ENCODE measurements around the gene LATS2. TPM values are rescaled to one million over a fixed set of nuclear protein-coding genes. Genes with fewer than 3 reads are reported as not detected.
"Not testable (repeated sequence)": the region's sequence is repeated elsewhere in the genome, so short reads cannot be mapped to it uniquely, and the experiment has no call there.

Gene LATS2
- total RNA-seq, 1 donor from 2014 or later: 22.5 TPM

GRCh38 chr13:20987599-20987998 lies 73.8 kb downstream of the LATS2 start:
- DNase-seq: no peak
- intact Hi-C loops (cut with DNase I): no loop called here
- no peak for ATAC-seq (ENCODE audit: poor library complexity)

DNA sequence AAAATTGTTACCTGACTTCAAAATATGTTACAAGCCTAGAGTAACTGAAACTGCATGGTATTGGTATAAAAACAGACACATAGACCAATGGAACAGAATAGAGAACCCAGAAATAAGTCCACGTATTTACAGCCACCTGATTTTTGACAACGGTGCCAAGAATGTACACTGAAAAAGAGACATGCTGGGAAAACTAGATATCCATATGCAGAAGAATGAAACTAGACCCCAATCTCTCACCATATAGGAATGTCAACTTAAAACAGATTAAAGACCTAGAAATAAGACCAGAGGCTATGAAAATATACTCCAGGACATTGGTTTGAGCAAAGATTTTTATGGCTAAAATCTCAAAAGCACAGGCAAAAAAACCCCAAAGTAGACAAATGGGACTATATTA lies 76.5 kb downstream of the LATS2 start:
- ATAC-seq (ENCODE audit: poor library complexity) (no peak), DNase-seq (no peak)
- intact Hi-C loops (cut with DNase I): no loop called here

GRCh38 chr13:20983386-20983785 lies 78.0 kb downstream of the LATS2 start:
- ATAC-seq (ENCODE audit: poor library complexity) (no peak), DNase-seq (no peak)
- intact Hi-C loops (cut with DNase I): no loop called here

- peak; percentile 79 for ATAC-seq (ENCODE audit: poor library complexity)
- intact Hi-C loops (cut with DNase I): no loop called here
- no peak for DNase-seq
Observed at GRCh38 chr13:20981370-20982095, 79.9 kb downstream of the LATS2 start.

- intact Hi-C loops (cut with DNase I): no loop called here
- no peak for ATAC-seq (ENCODE audit: poor library complexity)
- no peak for DNase-seq
Observed at GRCh38 chr13:20980899-20981298, 80.5 kb downstream of the LATS2 start.

DNA sequence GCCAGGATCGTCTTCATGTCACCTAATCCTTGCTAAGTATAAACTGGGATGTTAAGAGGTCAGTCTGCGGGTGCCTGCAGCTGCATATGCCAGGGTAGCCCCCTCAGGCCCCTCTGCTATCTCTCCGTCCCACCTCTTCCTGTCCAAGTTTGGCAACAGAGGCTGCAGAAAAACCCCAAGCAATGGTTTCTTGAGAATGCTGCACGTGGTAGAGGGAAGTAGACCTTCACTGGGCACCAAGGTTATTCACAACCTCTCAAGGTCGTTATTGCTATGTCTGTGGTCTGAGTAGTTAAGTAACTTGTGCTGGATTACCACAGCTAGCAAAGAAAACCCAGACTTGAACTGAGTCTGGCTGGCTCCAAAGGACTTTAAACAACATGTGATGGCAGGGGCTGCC lies 81.0 kb downstream of the LATS2 start:
- intact Hi-C loops (cut with DNase I): no loop called here
- no peak for DNase-seq
- ATAC-seq (ENCODE audit: poor library complexity): no peak

DNA sequence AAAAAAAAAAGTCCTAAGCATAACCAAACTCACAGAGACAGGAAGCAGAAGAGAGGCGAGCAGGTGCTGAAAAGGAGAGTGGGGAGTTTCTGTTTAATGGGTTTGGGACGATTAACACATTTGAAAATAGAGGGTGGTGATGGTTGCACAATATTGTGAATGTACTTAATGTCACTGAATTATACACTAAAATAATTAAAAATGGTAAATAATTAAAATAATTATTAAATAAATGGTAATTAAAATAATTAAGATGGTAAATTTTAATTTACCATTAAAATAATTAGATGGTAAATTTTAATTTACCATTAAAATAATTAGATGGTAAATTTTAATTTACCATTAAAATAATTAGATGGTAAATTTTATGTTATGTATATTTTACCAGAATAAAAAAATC lies 84.0 kb downstream of the LATS2 start:
- ATAC-seq (ENCODE audit: poor library complexity): no peak
- no peak for DNase-seq
- intact Hi-C loops (cut with DNase I): no loop called here

DNA sequence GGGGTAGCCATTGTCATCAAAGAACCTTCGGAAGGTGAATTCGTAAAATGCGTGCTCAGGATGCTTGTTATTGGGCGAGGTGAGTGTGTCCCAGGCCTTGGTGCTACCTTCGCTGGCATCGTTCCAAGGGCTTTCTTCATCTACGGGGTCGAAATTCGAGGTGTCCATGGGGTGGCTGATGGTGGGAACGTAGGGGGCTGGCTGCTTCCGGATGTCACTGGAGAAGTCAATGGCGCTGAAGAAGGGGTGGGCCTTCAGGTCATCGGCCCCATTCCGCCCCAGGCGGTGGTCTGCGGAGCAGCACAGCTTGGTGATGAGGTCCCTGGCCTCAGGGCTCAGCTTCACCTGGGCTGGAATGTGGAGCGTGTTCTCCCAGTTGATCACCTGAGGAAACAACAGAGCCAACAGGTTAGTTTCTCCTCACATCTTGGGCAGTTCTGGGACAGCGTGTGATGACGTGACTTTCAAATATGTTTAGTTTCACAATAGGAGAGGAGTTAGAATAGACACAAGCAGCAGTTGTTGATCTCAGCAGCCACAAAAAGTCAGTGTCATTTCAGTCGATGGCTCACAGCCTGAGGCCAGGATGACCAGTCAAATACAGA lies 86.3 kb downstream of the LATS2 start:
- ATAC-seq (ENCODE audit: poor library complexity) (no peak), DNase-seq (no peak)
- intact Hi-C loops (cut with DNase I): no loop called here

DNA sequence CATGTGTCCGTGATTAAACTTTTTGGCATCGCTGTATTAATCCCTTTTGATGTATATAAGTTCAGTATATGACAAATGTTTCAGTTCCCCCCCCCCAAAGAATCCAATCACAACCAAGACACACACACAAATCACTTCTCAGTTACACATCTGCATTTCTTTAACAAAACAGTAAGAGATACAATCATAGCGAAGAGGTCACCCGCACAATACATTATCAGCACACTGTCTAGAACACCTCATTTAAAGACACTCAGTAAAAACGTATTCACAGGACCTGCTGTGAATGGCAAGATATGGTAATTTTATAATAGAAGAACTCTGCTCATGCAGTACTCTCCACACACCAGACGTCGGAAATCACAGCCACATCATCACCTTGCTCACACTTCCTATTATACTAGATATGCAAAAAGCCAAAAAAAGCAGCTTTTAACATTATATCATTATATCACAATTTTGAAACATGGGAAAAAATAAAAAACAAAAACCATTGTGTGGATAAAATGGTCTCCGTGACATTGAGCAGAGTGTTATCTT lies 87.4 kb downstream of the LATS2 start:
- DNase-seq (no peak), ATAC-seq (ENCODE audit: poor library complexity) (no peak)
- intact Hi-C loops (cut with DNase I): no loop called here

DNA sequence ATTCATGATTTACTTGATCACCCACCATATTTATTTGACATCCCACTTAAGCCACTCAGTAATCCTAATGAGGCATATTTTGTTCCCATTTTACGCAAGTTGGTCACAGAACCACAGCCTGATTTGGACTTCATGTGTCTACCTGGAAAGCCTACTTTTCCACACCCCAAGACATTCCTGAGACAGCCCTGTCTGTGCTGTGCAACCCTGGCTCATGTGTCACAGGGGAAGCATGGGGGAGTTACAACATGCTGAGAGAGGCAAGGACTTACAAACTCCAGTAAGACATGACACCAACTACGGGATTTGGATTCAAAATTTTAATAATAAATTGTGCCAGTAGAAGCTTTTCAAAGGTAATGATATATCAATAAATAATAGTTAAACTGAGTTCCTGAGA lies 88.7 kb downstream of the LATS2 start:
- intact Hi-C loops (cut with DNase I): no loop called here
- DNase-seq: no peak
- no peak for ATAC-seq (ENCODE audit: poor library complexity)

DNA sequence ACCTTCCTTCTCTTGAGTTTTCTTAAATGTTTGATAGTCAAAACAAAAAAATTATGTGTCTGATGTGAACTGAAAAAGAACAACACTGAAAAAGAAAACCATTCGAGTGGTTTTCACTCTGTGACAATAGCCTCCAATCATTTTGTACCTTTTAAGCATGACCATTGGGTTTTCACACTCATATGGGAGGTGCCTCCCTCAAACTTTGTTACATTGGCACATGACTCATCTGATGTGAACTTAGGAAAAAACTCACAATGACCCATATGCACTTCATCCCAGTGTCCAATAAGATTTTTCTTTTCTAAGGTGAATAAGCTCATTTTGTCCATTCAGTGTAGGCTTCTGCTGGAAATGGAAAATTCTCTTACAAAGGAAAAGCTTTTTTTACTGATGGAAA lies 92.2 kb downstream of the LATS2 start:
- DNase-seq (no peak), ATAC-seq (ENCODE audit: poor library complexity) (no peak)
- intact Hi-C loops (cut with DNase I): no loop called here

DNA sequence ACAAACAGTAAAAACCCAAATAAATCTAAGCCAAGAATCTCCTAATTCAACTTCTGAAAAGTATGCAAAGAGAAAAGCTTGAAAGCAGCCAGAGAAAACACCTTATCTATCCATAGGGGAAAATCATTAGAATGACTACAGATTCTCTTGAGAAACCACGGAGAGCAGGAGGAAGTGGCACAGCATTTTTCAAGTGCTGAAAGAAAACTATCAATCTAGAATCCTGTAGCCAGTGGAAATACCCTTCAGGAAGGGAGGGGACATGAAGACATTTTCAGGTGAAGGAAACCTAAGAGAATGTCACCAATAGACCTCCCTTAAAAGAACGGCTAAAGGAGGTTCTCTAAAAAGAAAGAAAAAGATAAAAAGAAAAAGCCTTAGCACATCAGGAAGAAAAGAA lies 92.6 kb downstream of the LATS2 start:
- intact Hi-C loops (cut with DNase I): no loop called here
- no peak for DNase-seq
- ATAC-seq (ENCODE audit: poor library complexity): no peak

DNA sequence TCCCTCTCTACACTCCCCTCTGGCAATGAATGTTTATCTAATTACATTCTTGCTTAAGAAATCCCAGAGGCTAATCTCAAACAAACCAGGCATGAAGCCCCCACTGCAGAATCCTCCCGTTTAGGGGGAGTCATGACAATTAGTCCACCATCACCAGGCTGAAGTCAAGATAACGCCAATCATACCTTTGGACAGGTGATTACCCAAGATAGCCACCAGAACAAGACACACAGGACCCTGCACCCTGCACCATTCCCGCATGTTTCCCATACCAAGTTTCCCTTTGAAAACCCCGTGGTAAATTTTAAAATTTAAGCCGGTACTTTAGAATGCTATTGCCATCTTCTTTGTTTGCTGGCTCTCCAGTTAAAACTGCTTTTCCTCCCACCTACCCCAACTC lies 94.0 kb downstream of the LATS2 start:
- ATAC-seq (ENCODE audit: poor library complexity) (no peak), DNase-seq (no peak)
- intact Hi-C loops (cut with DNase I): no loop called here

GRCh38 chr13:20964904-20965303 lies 96.5 kb downstream of the LATS2 start:
- intact Hi-C loops (cut with DNase I): no loop called here
- ATAC-seq (ENCODE audit: poor library complexity) (no peak), DNase-seq (no peak)

GRCh38 chr13:20961663-20962062 lies 99.7 kb downstream of the LATS2 start:
- intact Hi-C loops (cut with DNase I); DNase-seq; ATAC-seq (ENCODE audit: poor library complexity): not testable (repeated sequence)

- no peak for DNase-seq
- intact Hi-C loops (cut with DNase I): no loop called here
- peak; percentile 61 for ATAC-seq (ENCODE audit: poor library complexity)
Observed at GRCh38 chr13:20960663-20961309, 100.6 kb downstream of the LATS2 start.

DNA sequence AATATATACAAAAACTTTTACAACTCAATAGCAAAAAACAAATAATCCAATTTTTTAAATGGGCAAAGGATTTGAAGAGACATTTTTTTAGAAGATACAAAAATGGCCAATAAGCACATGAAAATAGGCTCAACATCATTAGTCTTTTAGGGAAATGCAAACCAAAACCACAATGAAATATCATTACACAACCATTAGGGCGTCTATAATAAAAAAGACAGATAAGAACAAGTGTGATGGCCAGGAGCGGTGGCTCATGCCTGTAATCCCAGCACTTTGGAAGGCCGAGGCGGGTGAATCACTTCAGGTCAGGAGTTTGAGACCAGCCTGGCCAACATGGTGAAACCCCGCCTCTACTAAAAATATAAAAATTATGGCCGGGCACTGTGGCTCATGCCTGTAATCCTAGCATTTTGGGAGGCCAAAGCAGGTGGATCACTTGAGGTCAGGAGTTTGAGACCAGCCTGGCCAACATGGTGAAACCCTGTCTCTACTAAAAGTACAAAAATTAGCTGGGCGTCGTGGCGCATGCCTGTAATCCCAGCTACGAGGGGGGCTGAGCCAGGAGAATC lies 104.3 kb downstream of the LATS2 start:
- DNase-seq; ATAC-seq (ENCODE audit: poor library complexity); intact Hi-C loops (cut with DNase I): not testable (repeated sequence)

GRCh38 chr13:20955496-20955895 lies 105.9 kb downstream of the LATS2 start:
- intact Hi-C loops (cut with DNase I): no loop called here
- no peak for ATAC-seq (ENCODE audit: poor library complexity)
- DNase-seq: no peak

GRCh38 chr13:20953245-20953931 lies 108.0 kb downstream of the LATS2 start:
- intact Hi-C loops (cut with DNase I): no loop called here
- DNase-seq (no peak), ATAC-seq (ENCODE audit: poor library complexity) (no peak)

All from Right ventricle myocardium superior (tissue), 1 donor.